Activated T-helper 17 cell treated with anti-CD3 and anti-CD28 coated beads, Interleukin-2, amount 50 U/mL, for 72 hours (primary cell): ENCODE data around the gene LAMTOR4. TPM values are rescaled to one million over a fixed set of nuclear protein-coding genes. Genes with fewer than 3 reads are reported as not detected.
"Not testable (repeated sequence)": the region's sequence is repeated elsewhere in the genome, so short reads cannot be mapped to it uniquely, and the experiment has no call there.

Source experiments
- ATAC-seq: fragments of 150-1000 bp; cut with Tn5 transposase; replicated peaks from 2 replicates; pipeline ENCODE4 v1.10.0; 2021; ENCODE audit warnings: mild to moderate bottlenecking, moderate library complexity
- H3K27ac Mint-ChIP-seq: one replicate; pipeline ENCODE4 v1.8.0; 2022; ENCODE audit warnings: mixed read lengths
- H3K27me3 Mint-ChIP-seq: one replicate; pipeline ENCODE4 v1.8.0; 2022; ENCODE audit warnings: mixed read lengths
- H3K36me3 Mint-ChIP-seq: one replicate; pipeline ENCODE4 v1.8.0; 2022; ENCODE audit warnings: low read depth, mild to moderate bottlenecking, mixed read lengths
- H3K4me1 Mint-ChIP-seq: one replicate; pipeline ENCODE4 v1.8.0; 2022; ENCODE audit warnings: mixed read lengths
- H3K4me3 Mint-ChIP-seq: one replicate; pipeline ENCODE4 v1.8.0; 2022; ENCODE audit warnings: mild to moderate bottlenecking, mixed read lengths
- H3K9me3 Mint-ChIP-seq: one replicate; pipeline ENCODE4 v1.8.0; 2022; ENCODE audit warnings: mixed read lengths
- total RNA-seq, 2 donors: library from RNA; stranded (reverse); gene quantifications; one replicate each; pipeline ENCODE4 v1.2.3, GENCODE V29; 2022

The LAMTOR4 gene
- total RNA-seq, 2 donors from 2014 or later: 129 to 132 TPM

GRCh38 chr7:100130608-100131453 lies 17.9 kb upstream of the LAMTOR4 start:
- Mint-ChIP-seq H3K9me3 (no peaks in the 10 kb centered on the region), H3K27me3 (no peaks in the 10 kb centered on the region), H3K36me3 (peaks cover 10% of the 10 kb centered on the region), H3K4me3 (peak overlapping the region; percentile 53), H3K4me1 (no peaks in the 10 kb centered on the region), H3K27ac (no peak overlapping the region)
- ATAC-seq: no peak

GRCh38 chr7:100132126-100132525 lies 16.6 kb upstream of the LAMTOR4 start:
- Mint-ChIP-seq H3K27me3 (no peaks in the 10 kb centered on the region), H3K36me3 (peaks cover under 1% of the 10 kb centered on the region), H3K4me3 (peak overlapping the region; percentile 53), H3K27ac (no peak overlapping the region), H3K4me1 (no peaks in the 10 kb centered on the region), H3K9me3 (no peaks in the 10 kb centered on the region)
- ATAC-seq: no peak

GRCh38 chr7:100132697-100133151 lies 16.0 kb upstream of the LAMTOR4 start:
- Mint-ChIP-seq H3K4me3 (peak overlapping the region; percentile 5), H3K36me3 (no peaks in the 10 kb centered on the region)

GRCh38 chr7:100137851-100138760 lies 10.6 kb upstream of the LAMTOR4 start:
- H3K4me3 Mint-ChIP-seq: no peak overlapping the region
- H3K9me3 Mint-ChIP-seq: no peaks in the 10 kb centered on the region
- H3K36me3 Mint-ChIP-seq: no peaks in the 10 kb centered on the region
- no peaks in the 10 kb centered on the region for H3K4me1 Mint-ChIP-seq
- no peaks in the 10 kb centered on the region for H3K27me3 Mint-ChIP-seq
- peak overlapping the region; percentile 8 for H3K27ac Mint-ChIP-seq
- ATAC-seq: no peak

More at GRCh38 chr7:100132697-100133151, 16.0 kb upstream of the LAMTOR4 start:
- no peaks in the 10 kb centered on the region for H3K4me1 Mint-ChIP-seq
- H3K27me3 Mint-ChIP-seq: no peaks in the 10 kb centered on the region
- no peaks in the 10 kb centered on the region for H3K9me3 Mint-ChIP-seq
- H3K27ac Mint-ChIP-seq: peak overlapping the region; percentile 45
- peak; percentile 85 for ATAC-seq

GRCh38 chr7:100141555-100141949 lies 7.2 kb upstream of the LAMTOR4 start:
- ATAC-seq: no peak
- H3K36me3 Mint-ChIP-seq: no peaks in the 10 kb centered on the region
- no peak overlapping the region for H3K4me3 Mint-ChIP-seq
- no peak overlapping the region for H3K27ac Mint-ChIP-seq
- H3K4me1 Mint-ChIP-seq: no peaks in the 10 kb centered on the region
- no peaks in the 10 kb centered on the region for H3K27me3 Mint-ChIP-seq
- H3K9me3 Mint-ChIP-seq: no peaks in the 10 kb centered on the region

GRCh38 chr7:100142461-100142860 lies 6.3 kb upstream of the LAMTOR4 start:
- Mint-ChIP-seq H3K4me1 (no peaks in the 10 kb centered on the region), H3K27me3 (no peaks in the 10 kb centered on the region), H3K4me3 (no peak overlapping the region), H3K36me3 (no peaks in the 10 kb centered on the region), H3K9me3 (no peaks in the 10 kb centered on the region), H3K27ac (no peak overlapping the region)
- no peak for ATAC-seq

- H3K9me3 Mint-ChIP-seq, H3K4me1 Mint-ChIP-seq, H3K27ac Mint-ChIP-seq, ATAC-seq, H3K27me3 Mint-ChIP-seq, H3K4me3 Mint-ChIP-seq: not testable (repeated sequence)
- peaks cover 13% of the 10 kb centered on the region for H3K36me3 Mint-ChIP-seq
Observed at GRCh38 chr7:100146350-100146749, 2.4 kb upstream of the LAMTOR4 start.

GRCh38 chr7:100147278-100147677 lies 1.4 kb upstream of the LAMTOR4 start:
- peaks cover 22% of the 10 kb centered on the region for H3K36me3 Mint-ChIP-seq
- H3K27me3 Mint-ChIP-seq: no peaks in the 10 kb centered on the region
- H3K27ac Mint-ChIP-seq: no peak overlapping the region
- no peak overlapping the region for H3K4me3 Mint-ChIP-seq
- H3K9me3 Mint-ChIP-seq: no peaks in the 10 kb centered on the region
- H3K4me1 Mint-ChIP-seq: peaks cover 9% of the 10 kb centered on the region
- ATAC-seq: no peak

GRCh38 chr7:100148225-100148558 lies 526 bp upstream of the LAMTOR4 start:
- no peak for ATAC-seq
- Mint-ChIP-seq H3K27me3 (no peaks in the 10 kb centered on the region), H3K4me3 (peak overlapping the region; percentile 88), H3K36me3 (peaks cover 31% of the 10 kb centered on the region), H3K27ac (peak overlapping the region; percentile 90), H3K9me3 (no peaks in the 10 kb centered on the region), H3K4me1 (peaks cover 14% of the 10 kb centered on the region)

GRCh38 chr7:100152404-100152803 lies 3.7 kb downstream of the LAMTOR4 start:
- H3K36me3 Mint-ChIP-seq: peaks cover 70% of the 10 kb centered on the region

GRCh38 chr7:100152937-100153666 lies 4.4 kb downstream of the LAMTOR4 start:
- H3K36me3 Mint-ChIP-seq: peaks cover 74% of the 10 kb centered on the region
- no peak for ATAC-seq
- H3K4me3 Mint-ChIP-seq: no peak overlapping the region
- H3K27ac Mint-ChIP-seq: peak overlapping the region; percentile 41
- peaks cover 22% of the 10 kb centered on the region for H3K4me1 Mint-ChIP-seq
- H3K27me3 Mint-ChIP-seq: no peaks in the 10 kb centered on the region
- no peaks in the 10 kb centered on the region for H3K9me3 Mint-ChIP-seq

More at GRCh38 chr7:100152404-100152803, 3.7 kb downstream of the LAMTOR4 start:
- no peaks in the 10 kb centered on the region for H3K9me3 Mint-ChIP-seq
- H3K27ac Mint-ChIP-seq: peak overlapping the region; percentile 8
- H3K4me1 Mint-ChIP-seq: peaks cover 19% of the 10 kb centered on the region
- H3K4me3 Mint-ChIP-seq: no peak overlapping the region
- ATAC-seq: no peak
- no peaks in the 10 kb centered on the region for H3K27me3 Mint-ChIP-seq

GRCh38 chr7:100153708-100154535 lies 5.2 kb downstream of the LAMTOR4 start:
- H3K9me3 Mint-ChIP-seq: no peaks in the 10 kb centered on the region
- H3K27ac Mint-ChIP-seq: peak overlapping the region; percentile 41
- H3K4me1 Mint-ChIP-seq: peaks cover 22% of the 10 kb centered on the region
- no peak overlapping the region for H3K4me3 Mint-ChIP-seq
- H3K27me3 Mint-ChIP-seq: no peaks in the 10 kb centered on the region
- peaks cover 74% of the 10 kb centered on the region for H3K36me3 Mint-ChIP-seq
- no peak for ATAC-seq

GRCh38 chr7:100154651-100155491 lies 6.2 kb downstream of the LAMTOR4 start:
- Mint-ChIP-seq H3K4me1 (peaks cover 22% of the 10 kb centered on the region), H3K4me3 (no peak overlapping the region), H3K27ac (no peak overlapping the region), H3K27me3 (no peaks in the 10 kb centered on the region), H3K9me3 (no peaks in the 10 kb centered on the region), H3K36me3 (peaks cover 74% of the 10 kb centered on the region)
- no peak for ATAC-seq
